Breast epithelium (tissue), 3 donors: ENCODE results near the gene STRN3.

Experiments
- CTCF ChIP-seq, 3 donors: fragments of 450-650 bp; IDR thresholded peaks; one replicate each; pipeline ENCODE4 v1.5.1; 2016 to 2017; ENCODE audit warnings: antibody characterized with exemption in 3 of 3, mild to moderate bottlenecking in 3 of 3, moderate library complexity in 3 of 3
- POLR2A ChIP-seq: fragments of 450-650 bp; IDR thresholded peaks from one replicate; pipeline ENCODE4 v1.6.1; 2016; ENCODE audit warnings: antibody characterized with exemption, mild to moderate bottlenecking, moderate library complexity

- TF ChIP-seq CTCF (IDR thresholded peaks at IDR 0.05) (no peak), POLR2A (no peak)
Observed at GRCh38 chr14:30982533-30982932, 43.6 kb downstream of the STRN3 start.
